H1 (cell line): ENCODE data around the gene NFIC. TPM values are rescaled to one million over a fixed set of nuclear protein-coding genes. Genes with fewer than 3 reads are reported as not detected.

ENCODE experiments used
- CTCF ChIA-PET: fragments of 300-600 bp; sonication (Branson Sonifier 250); formaldehyde crosslinking; loops from one replicate; lab custom pipeline; 2021; ENCODE audit not compliant: partially characterized antibody; lab: Charles Lee
- POLR2A ChIA-PET: fragments of 300-600 bp; sonication (Branson Sonifier 250); formaldehyde crosslinking; loops from one replicate; lab custom pipeline; 2021; ENCODE audit warnings: inconsistent platforms; ENCODE audit not compliant: partially characterized antibody; lab: Charles Lee
- DNase-seq, 2 experiments: peaks; one replicate each; pipeline versions ENCODE4 v3.0.0 to v3.0.0-alpha.2; 2010 to 2022; ENCODE audit warnings: low spot score in 2 of 2, low read depth in 1 of 2, mixed read lengths in 1 of 2
- FAIRE-seq: peaks from 2 replicates; lab custom pipeline; 2011; peaks lifted over from hg19 to GRCh38; lab: Jason Lieb, UNC
- H2AFZ ChIP-seq: 2 replicates; pipeline ENCODE4 v1.8.1; 2012; ENCODE audit warnings: low read length, inconsistent platforms
- H2AK5ac ChIP-seq: 2 replicates; pipeline ENCODE4 v1.6.1; 2013; ENCODE audit warnings: low read depth, low read length
- H2BK120ac ChIP-seq: replicated peaks from 2 replicates; pipeline ENCODE3; 2013; ENCODE audit warnings: low read depth, low read length, inconsistent platforms
- H2BK12ac ChIP-seq: 2 replicates; pipeline ENCODE4 v1.6.1; 2013; ENCODE audit warnings: low read depth, low read length
- H2BK15ac ChIP-seq: 2 replicates; pipeline ENCODE4 v1.6.1; 2013; ENCODE audit warnings: low read length
- H2BK20ac ChIP-seq: 2 replicates; pipeline ENCODE4 v1.6.1; 2013; ENCODE audit warnings: low read length
- H2BK5ac ChIP-seq: 2 replicates; pipeline ENCODE4 v1.6.1; 2013; ENCODE audit warnings: low read depth, low read length
- H3K14ac ChIP-seq: 2 replicates; pipeline ENCODE4 v1.6.1; 2013; ENCODE audit warnings: inconsistent platforms; ENCODE audit not compliant: insufficient read length
- H3K18ac ChIP-seq: 2 replicates; pipeline ENCODE4 v1.6.1; 2013; ENCODE audit warnings: low read length; ENCODE audit errors: extremely low read depth
- H3K23ac ChIP-seq: 2 replicates; pipeline ENCODE4 v1.6.1; 2013; ENCODE audit warnings: inconsistent platforms; ENCODE audit not compliant: insufficient read length
- H3K23me2 ChIP-seq: 2 replicates; pipeline ENCODE4 v1.6.1; 2013; ENCODE audit warnings: low read depth, low read length
- H3K27ac ChIP-seq: 2 replicates; pipeline ENCODE4 v1.6.1; 2011; ENCODE audit warnings: low read depth, low read length, inconsistent platforms
- H3K27me3 ChIP-seq, 4 experiments: replicated peaks in 1 of 4; 1 replicate in 1 of 4; 2 replicates in 3 of 4; pipeline versions ENCODE4 v1.6.1 to v1.8.1; 2011 to 2013; ENCODE audit warnings: low read length in 3 of 4, mild to moderate bottlenecking in 3 of 4, inconsistent platforms in 2 of 4, mixed read lengths in 2 of 4, moderate library complexity in 1 of 4; ENCODE audit not compliant: control insufficient read depth in 3 of 4, insufficient read depth in 3 of 4; ENCODE audit errors: extremely low read depth in 1 of 4
- H3K36me3 ChIP-seq, 4 experiments: 2 replicates each; pipeline versions ENCODE4 v1.6.1 to v1.8.1; 2011 to 2013; ENCODE audit warnings: mild to moderate bottlenecking in 4 of 4, low read length in 3 of 4, moderate library complexity in 2 of 4, control low read depth in 1 of 4, inconsistent platforms in 1 of 4; ENCODE audit not compliant: insufficient read depth in 4 of 4, control insufficient read depth in 2 of 4
- H3K4ac ChIP-seq: replicated peaks from 2 replicates; pipeline ENCODE3; 2013; ENCODE audit warnings: low read length, low read depth, mixed read lengths, inconsistent platforms; ENCODE audit not compliant: insufficient read length
- H3K4me1 ChIP-seq, 4 experiments: replicated peaks in 1 of 4; 1 replicate in 1 of 4; 2 replicates in 3 of 4; pipeline versions ENCODE4 v1.6.1 to v1.8.1; 2011 to 2013; ENCODE audit warnings: low read length in 3 of 4, inconsistent platforms in 2 of 4, mixed read lengths in 1 of 4; ENCODE audit not compliant: insufficient read depth in 4 of 4, control insufficient read depth in 3 of 4
- H3K4me2 ChIP-seq, 2 experiments: 2 replicates each; pipeline versions ENCODE4 v1.6.1 to v1.8.1; 2011 to 2013; ENCODE audit warnings: low read depth in 2 of 2, low read length in 2 of 2, control low read depth in 1 of 2, inconsistent platforms in 1 of 2, mild to moderate bottlenecking in 1 of 2; ENCODE audit not compliant: insufficient read depth in 1 of 2
- H3K4me3 ChIP-seq, 4 experiments: fragments of 200-600, 300-600 bp in 1 of 4; sonication (generic), shearing (Covaris generic), sonication (Bioruptor Twin) in 1 of 4; 2 replicates each; pipeline versions ENCODE4 v1.5.1 to v1.8.1; 2011 to 2016; ENCODE audit warnings: low read length in 4 of 4, low read depth in 3 of 4, control low read depth in 2 of 4, inconsistent platforms in 2 of 4, mild to moderate bottlenecking in 2 of 4, mixed read lengths in 1 of 4, moderate library complexity in 1 of 4; ENCODE audit not compliant: insufficient read depth in 2 of 4; ENCODE audit errors: extremely low read depth in 1 of 4
- H3K56ac ChIP-seq: replicated peaks from 2 replicates; pipeline ENCODE3; 2013; ENCODE audit warnings: low read depth, mild to moderate bottlenecking, mixed read lengths, low read length, inconsistent platforms; ENCODE audit not compliant: insufficient read length
- H3K79me1 ChIP-seq: 2 replicates; pipeline ENCODE4 v1.6.1; 2013; ENCODE audit warnings: low read depth, low read length, control low read depth
- H3K79me2 ChIP-seq, 2 experiments: 2 replicates each; pipeline versions ENCODE4 v1.6.1 to v1.8.1; 2012 to 2013; ENCODE audit warnings: low read length in 2 of 2, mild to moderate bottlenecking in 2 of 2, inconsistent platforms in 1 of 2; ENCODE audit not compliant: insufficient read depth in 2 of 2, control insufficient read depth in 1 of 2
- H3K9ac ChIP-seq, 4 experiments: replicated peaks in 1 of 4; 1 replicate in 1 of 4; 2 replicates in 3 of 4; pipeline versions ENCODE4 v1.6.1 to v1.8.1; 2011 to 2013; ENCODE audit warnings: low read depth in 3 of 4, low read length in 3 of 4, control low read depth in 2 of 4, mild to moderate bottlenecking in 2 of 4, moderate library complexity in 2 of 4, inconsistent platforms in 1 of 4; ENCODE audit errors: extremely low read depth in 1 of 4
- H3K9me3 ChIP-seq, 2 experiments: 2 replicates each; pipeline versions ENCODE4 v1.6.1 to v1.8.1; 2012 to 2013; ENCODE audit warnings: mild to moderate bottlenecking in 2 of 2, moderate library complexity in 2 of 2, control low read depth in 1 of 2, inconsistent platforms in 1 of 2, low read depth in 1 of 2, low read length in 1 of 2, mixed read lengths in 1 of 2; ENCODE audit not compliant: insufficient read depth in 2 of 2
- H4K20me1 ChIP-seq, 2 experiments: replicated peaks in 1 of 2; 2 replicates each; pipeline versions ENCODE3 to v1.8.1; 2011 to 2013; ENCODE audit warnings: inconsistent platforms in 2 of 2, low read length in 2 of 2, mild to moderate bottlenecking in 1 of 2; ENCODE audit not compliant: insufficient read depth in 2 of 2, control insufficient read depth in 1 of 2
- H4K5ac ChIP-seq: 2 replicates; pipeline ENCODE4 v1.6.1; 2013; ENCODE audit warnings: low read length, low read depth, mixed read lengths, inconsistent platforms; ENCODE audit not compliant: insufficient read length
- H4K8ac ChIP-seq: 2 replicates; pipeline ENCODE4 v1.8.0; 2013; ENCODE audit warnings: mild to moderate bottlenecking, moderate library complexity, low read length, inconsistent platforms; ENCODE audit not compliant: insufficient read depth; ENCODE audit errors: extremely low read depth
- H4K91ac ChIP-seq: replicated peaks from 2 replicates; pipeline ENCODE3; 2013; ENCODE audit warnings: low read length, mixed read lengths, inconsistent platforms; ENCODE audit not compliant: insufficient read length
- CEBPB ChIP-seq: IDR thresholded peaks from 2 replicates; pipeline ENCODE4 v1.6.1; 2012; ENCODE audit warnings: low read depth, low read length
- CTCF ChIP-seq, 3 experiments: IDR thresholded peaks; 1 replicate in 2 of 3; 2 replicates in 1 of 3; pipeline versions ENCODE4 v1.5.1 to v1.6.1; 2011; ENCODE audit warnings: low read length in 3 of 3, mild to moderate bottlenecking in 3 of 3, inconsistent platforms in 2 of 3, low read depth in 1 of 3, moderate library complexity in 1 of 3; ENCODE audit not compliant: insufficient read depth in 1 of 3; ENCODE audit errors: control extremely low read depth in 1 of 3
- GTF2F1 ChIP-seq: IDR thresholded peaks from 2 replicates; pipeline ENCODE4 v1.6.1; 2012; ENCODE audit warnings: low read depth, low read length, improper control_type of control experiment, borderline replicate concordance
- PHF8 ChIP-seq: fragments of 200-600 bp; sonication (generic); conservative IDR thresholded peaks from 2 replicates; pipeline ENCODE4 v1.7.1; 2012; ENCODE audit warnings: low read depth, mild to moderate bottlenecking, inconsistent platforms, low read length, moderate library complexity
- RAD21 ChIP-seq, 2 experiments: IDR thresholded peaks in 1 of 2; conservative IDR thresholded peaks in 1 of 2; 2 replicates each; pipeline ENCODE4 v1.6.1; 2011; ENCODE audit warnings: low read depth in 2 of 2, low read length in 2 of 2, improper control_type of control experiment in 1 of 2, inconsistent platforms in 1 of 2, mild to moderate bottlenecking in 1 of 2, moderate library complexity in 1 of 2
- SAP30 ChIP-seq: fragments of 300-600 bp; sonication (generic); IDR thresholded peaks from 2 replicates; pipeline ENCODE4 v1.7.1; 2012; ENCODE audit warnings: low read length, moderate library complexity, mild to moderate bottlenecking, inconsistent platforms; ENCODE audit not compliant: insufficient read depth, insufficient replicate concordance
- SP4 ChIP-seq: IDR thresholded peaks from 2 replicates; pipeline ENCODE4 v1.6.1; 2012; ENCODE audit warnings: low read length, inconsistent platforms
- WGBS, 2 experiments: shearing (Covaris generic) in 1 of 2; methylation state at CpG; one replicate each; pipeline versions ENCODE4 v1.1.6 to v1.1.7; 2013 to 2015; ENCODE audit warnings: low lambda C conversion rate in 2 of 2, mixed read lengths in 2 of 2, inconsistent platforms in 1 of 2, low coverage in 1 of 2, missing lambda C conversion rate in 1 of 2; ENCODE audit not compliant: insufficient replicate concordance in 2 of 2, insufficient coverage in 1 of 2, insufficient read length in 1 of 2; ENCODE audit errors: extremely low coverage in 1 of 2, missing lambda C conversion rate in 1 of 2; 5-methylcytosine and 5-hydroxymethylcytosine counted together
- polyA plus RNA-seq, 7 experiments: library from polyadenylated mRNA; depleted of rRNA in 3 of 7; stranded (reverse) in 5 of 7; unstranded in 2 of 7; fragments of >200 nt in 5 of 7; fragments of 200-250 nt in 2 of 7; gene quantifications; 1 replicate in 5 of 7; 2 replicates in 1 of 7; 4 replicates in 1 of 7; pipeline versions ENCODE4 v1.2.1 to v1.2.3, GENCODE V29; 2011 to 2013; ENCODE audit warnings: missing spikeins in 2 of 7, mixed read lengths in 2 of 7
- total RNA-seq: library from RNA; stranded (reverse); fragmentation: NEBNext Ultra II Directional; extraction: Animal tissue kit (Norgen Biotek cat#: 25700); gene quantifications from 2 replicates; pipeline ENCODE4 v1.2.1, GENCODE V29; 2021
- TF ChIP-seq, protein P1 (sequence below): IDR thresholded peaks from 2 replicates; pipeline ENCODE4 v1.6.1; 2012; ENCODE audit warnings: inconsistent platforms

The NFIC gene
- total and polyA plus RNA-seq, 2 of the 8 experiments (the other 6 are each of a cell fraction or from before 2014, with no cell fraction given) = 0.56 to 3.2 TPM

DNA sequence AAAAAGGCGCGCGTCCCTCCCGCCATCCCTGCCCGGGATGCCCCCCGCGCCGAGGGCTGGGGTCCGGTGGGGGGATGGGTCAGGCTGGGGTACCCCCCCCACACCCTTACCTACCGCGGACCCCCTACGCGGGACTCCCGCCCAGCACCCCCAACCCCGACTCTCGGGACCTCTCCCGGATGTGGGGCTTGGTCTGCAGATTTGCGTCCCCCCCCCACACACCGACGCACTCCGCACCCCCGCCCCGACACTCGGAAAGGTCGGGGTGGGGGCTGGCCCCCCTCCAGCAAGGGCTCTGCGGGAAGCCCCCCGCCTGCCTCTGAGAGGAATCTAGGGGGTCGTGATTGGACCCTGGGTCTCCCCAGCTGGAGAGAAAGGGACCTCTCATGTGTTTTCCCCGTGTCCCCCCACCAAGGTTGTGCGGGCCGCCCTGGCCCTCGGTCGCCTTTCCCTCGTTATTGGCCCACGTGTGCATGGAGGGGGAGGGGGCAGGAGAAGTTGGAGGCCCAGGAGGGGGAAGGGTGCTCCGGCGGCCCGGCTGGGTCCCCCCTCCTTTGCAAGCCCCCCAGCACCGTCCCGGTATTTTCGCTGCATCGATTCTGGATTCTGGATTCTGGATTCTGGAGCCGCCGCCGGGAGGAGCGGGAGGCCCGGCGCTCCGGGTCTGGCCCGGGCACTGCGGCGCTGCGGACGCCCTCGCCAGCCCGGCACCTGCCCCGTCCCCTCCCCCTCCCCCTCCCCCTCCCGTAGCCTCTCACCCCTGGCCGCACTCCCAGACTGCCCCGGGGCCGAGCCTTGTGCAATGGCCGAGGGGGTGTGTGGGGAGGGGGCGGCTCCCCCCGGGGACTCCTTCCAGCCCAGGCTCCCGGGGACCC, 607 bp downstream of the NFIC start:
- Histone ChIP-seq H3K27me3 (peaks cover 87 to 98% (median 94%) of the 10 kb centered on the region in 4 experiments), H4K5ac (no peak overlapping the region), H2AK5ac (no peak overlapping the region), H2AFZ (no peak overlapping the region), H2BK5ac (no peak overlapping the region), H2BK12ac (peak overlapping the region; percentile 84; the same call in 1 of the 2 replicates), H3K18ac (peak overlapping the region; percentile 19), H3K23me2 (peaks cover 8% of the 10 kb centered on the region; the same call in 1 of the 2 replicates), H2BK120ac (no peak overlapping the region), H3K4me1 (peaks cover 11 to 26% (median 12%) of the 10 kb centered on the region in 4 experiments; a peak in 6 of 7 replicates), H3K4me2 (peak overlapping the region; percentile 59 to 70), H3K27ac (no peak overlapping the region), H3K23ac (no peak overlapping the region), H3K9ac (no peak overlapping the region), H2BK15ac (no peak overlapping the region), H3K36me3 (no peaks in the 10 kb centered on the region), H4K8ac (0 out of 2 replicates have a peak overlapping the region, but pooled peaks have one; percentile 60), H2BK20ac (no peak overlapping the region), H3K56ac (no peak overlapping the region), H3K14ac (no peak overlapping the region), H3K9me3 (no peaks in the 10 kb centered on the region; a peak in 1 of 4 replicates), H3K4ac (no peak overlapping the region), H4K91ac (no peak overlapping the region), H3K79me2 (no peaks in the 10 kb centered on the region), H4K20me1 (peaks cover 5 to 28% of the 10 kb centered on the region in 2 experiments), H3K4me3 (peak overlapping the region; percentile 5 to 64 (median 28); a peak in 6 of 8 replicates), H3K79me1 (no peaks in the 10 kb centered on the region)
- 0% methylated on average over 13 of the region's 65 CpGs; no CpG with 5 or more reads in 1 of the 2 experiments for WGBS, 2 experiments
- peak in 1 of 2 experiments; percentile 77 for DNase-seq
- CTCF ChIA-PET = no interaction called here
- no peak for FAIRE-seq
- POLR2A ChIA-PET = no interaction called here
- TF ChIP-seq GTF2F1 (no peak), SP4 (no peak), CTCF (IDR thresholded peaks at IDR 0.05; ENCODE audit: control extremely low read depth in 1 of 3, insufficient read depth in 1 of 3, low read depth in 1 of 3, low read length in 3 of 3) (no peak), CEBPB (no peak), PHF8 (0 out of 2 replicates have a peak, but pooled peaks have one; percentile 30), RAD21 (IDR thresholded peaks at IDR 0.05 in 1 of 2, conservative IDR thresholded peaks at IDR 0.05 in 1 of 2; ENCODE audit: low read depth in 2 of 2, low read length in 2 of 2) (no peak), SAP30 (no peak)
- TF ChIP-seq, protein P1, sequence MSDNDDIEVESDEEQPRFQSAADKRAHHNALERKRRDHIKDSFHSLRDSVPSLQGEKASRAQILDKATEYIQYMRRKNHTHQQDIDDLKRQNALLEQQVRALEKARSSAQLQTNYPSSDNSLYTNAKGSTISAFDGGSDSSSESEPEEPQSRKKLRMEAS = peak; percentile 91
